GM19397 (cell line): ENCODE data around the gene DENND2A.
"Not testable (repeated sequence)": the region's sequence is repeated elsewhere in the genome, so short reads cannot be mapped to it uniquely, and the experiment has no call there.

Experiments
- ATAC-seq: cut with Tn5 transposase; IDR thresholded peaks from one replicate; pipeline ENCODE4 v1.9.1; 2021; ENCODE audit warnings: mild to moderate bottlenecking, moderate library complexity; ENCODE audit not compliant: unreplicated experiment

DENND2A gene

DNA sequence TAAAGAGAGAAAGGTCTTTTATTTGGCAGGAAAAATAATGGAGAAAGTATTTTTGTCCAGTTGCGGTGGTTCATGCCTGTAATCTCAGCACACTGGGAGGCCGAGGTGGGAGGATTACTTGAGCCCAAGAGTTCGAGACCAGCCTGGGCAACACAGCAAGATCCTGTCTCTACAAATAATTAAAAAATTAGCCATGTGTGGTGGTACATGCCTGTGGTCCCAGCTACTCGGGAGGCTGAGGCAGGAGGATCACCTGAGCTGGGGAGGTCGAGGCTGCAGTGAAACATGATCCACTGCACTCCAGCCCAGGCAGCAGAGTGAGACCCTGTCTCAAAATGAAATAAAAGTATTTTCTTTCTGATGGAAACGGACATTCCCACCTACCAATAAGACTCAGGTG is 83.5 kb downstream of the DENND2A start:
- no peak for ATAC-seq

DNA sequence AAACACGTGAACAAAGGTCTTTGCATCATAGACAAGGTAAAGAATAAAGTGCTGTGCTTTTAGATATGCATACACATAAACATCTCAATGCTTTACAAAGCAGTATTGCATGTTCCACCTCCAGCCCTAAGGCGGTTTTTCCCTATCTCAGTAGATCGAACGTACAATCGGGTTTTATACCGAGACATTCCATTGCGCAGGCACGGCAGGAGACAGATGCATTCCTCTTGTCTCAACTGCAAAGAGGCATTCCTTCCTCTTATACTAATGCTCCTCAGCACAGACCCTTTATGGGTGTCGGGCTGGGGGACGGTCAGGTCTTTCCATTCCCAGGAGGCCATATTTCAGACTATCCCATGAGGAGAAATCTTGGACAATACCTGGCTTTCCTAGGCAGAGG is 87.4 kb downstream of the DENND2A start:
- ATAC-seq: not testable (repeated sequence)

DNA sequence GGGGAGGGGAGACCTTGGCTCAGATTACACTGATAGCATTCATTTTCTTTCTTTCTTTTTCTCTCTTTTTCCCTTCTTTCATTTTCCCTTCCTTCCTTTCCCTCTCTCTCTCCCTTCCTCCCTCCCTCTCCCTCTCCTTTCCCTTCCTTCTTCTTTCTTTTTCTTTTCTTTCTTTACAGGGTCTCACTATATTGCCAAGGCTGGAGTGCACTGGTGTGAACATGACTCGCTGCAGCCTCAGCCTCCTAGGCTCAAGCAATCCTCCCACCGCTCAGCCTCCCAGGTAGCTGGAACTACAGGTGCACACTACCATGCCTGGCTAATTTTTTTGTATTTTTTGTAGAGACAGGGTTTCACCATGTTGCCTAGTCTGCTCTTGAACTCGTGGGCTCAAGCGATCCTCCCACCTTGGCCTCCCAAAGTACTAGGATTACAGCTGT is 88.4 kb downstream of the DENND2A start:
- no peak for ATAC-seq

DNA sequence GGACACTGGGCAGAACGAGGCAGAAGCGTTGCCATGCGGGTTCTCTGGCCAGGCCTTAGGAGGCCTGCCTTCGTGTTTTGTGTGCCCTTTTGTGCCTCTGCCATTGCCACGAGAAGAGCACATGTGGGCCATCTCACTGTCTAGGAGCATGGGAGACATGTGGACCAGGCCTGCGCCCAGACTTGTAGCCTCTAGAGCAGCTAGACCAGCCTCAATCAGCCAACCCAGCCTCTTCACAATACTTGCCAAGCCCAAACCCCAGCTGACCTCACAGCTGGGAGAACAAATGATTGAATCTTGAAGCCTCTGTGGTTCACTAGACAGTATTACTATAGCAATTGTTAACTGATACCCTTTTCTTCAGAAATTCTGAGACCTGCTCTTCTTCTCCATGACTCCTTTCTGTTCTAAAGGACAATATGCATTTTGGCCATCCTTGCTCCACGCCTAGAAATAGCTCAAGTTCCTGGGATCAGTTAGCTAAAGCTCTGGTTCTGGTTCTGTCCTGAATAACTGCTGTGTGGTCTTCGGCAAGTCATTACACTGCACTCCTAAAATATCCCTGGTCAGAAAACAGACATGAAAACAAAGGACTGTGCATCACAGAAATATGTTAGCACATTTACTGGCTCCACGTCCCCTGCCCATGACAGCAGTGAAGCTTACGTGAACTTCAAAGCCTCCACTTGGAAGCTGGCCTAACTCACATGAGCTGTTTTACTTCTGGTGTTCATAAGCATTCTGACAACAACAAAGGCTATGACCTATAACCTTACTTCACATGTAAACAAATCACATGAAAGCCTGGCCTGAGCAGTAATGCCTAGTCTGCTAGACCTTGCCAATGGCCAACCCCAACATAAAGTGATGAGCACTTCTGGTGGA is 89.0 kb downstream of the DENND2A start:
- no peak for ATAC-seq

DNA sequence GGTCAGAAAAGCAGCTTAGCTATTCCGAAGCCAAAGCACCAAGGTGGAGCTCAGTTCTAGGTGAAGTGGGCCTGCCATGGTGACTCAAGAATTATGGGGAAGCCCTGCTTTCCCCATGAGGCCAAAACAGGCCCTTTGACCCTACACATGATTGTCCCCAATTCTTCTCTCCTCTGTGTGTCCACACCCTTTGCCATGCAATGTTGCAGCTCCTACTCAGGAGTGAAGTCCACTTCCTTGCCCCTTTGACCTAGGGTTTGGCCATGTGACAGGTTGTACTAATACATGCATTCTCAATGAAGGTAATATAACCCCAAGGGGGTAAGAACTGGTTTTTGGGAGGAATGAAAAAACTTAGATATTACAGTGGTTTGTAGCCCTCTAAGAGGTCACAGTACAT is 93.7 kb downstream of the DENND2A start:
- ATAC-seq: no peak

DNA sequence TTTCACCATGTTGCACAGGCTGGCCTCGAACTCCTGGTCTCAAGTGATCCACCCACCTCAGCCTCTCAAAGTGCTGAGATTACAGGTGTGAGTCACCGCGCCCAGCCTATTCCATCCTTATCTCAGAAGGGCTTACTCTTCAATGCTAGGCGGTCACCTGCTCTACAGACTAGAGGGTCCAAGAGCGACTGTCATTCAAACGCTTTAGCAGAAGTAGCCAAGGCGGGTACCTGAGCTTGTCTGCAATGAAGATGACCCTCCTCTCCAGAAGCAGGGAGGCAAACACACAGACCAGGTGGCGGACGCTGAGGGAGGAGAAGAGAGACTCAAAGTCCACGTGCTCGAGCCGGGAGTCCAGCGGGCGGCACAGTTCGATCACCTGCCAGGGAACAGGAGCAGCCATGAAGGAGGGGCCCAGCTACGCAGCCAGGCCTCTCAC is 96.2 kb downstream of the DENND2A start:
- ATAC-seq: no peak

DNA sequence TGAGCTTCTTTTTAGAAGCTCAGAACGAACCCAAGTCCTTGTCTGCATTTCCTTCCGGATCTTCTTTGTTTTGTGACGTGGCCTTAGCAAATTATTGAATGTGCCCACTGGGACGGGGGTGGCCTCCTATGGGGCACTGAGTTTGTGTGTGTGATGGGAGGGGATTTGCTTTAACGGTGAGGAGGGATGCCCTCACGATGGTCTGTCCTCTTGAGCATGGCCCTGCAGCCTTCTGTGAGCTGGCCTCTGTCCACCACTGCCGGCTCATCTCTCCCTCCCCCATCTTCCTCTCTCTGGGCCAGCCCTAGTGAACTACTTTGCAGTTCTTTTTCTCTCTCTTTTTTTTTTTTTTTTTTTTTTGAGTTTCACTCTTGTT is 98.4 kb downstream of the DENND2A start:
- no peak for ATAC-seq

DNA sequence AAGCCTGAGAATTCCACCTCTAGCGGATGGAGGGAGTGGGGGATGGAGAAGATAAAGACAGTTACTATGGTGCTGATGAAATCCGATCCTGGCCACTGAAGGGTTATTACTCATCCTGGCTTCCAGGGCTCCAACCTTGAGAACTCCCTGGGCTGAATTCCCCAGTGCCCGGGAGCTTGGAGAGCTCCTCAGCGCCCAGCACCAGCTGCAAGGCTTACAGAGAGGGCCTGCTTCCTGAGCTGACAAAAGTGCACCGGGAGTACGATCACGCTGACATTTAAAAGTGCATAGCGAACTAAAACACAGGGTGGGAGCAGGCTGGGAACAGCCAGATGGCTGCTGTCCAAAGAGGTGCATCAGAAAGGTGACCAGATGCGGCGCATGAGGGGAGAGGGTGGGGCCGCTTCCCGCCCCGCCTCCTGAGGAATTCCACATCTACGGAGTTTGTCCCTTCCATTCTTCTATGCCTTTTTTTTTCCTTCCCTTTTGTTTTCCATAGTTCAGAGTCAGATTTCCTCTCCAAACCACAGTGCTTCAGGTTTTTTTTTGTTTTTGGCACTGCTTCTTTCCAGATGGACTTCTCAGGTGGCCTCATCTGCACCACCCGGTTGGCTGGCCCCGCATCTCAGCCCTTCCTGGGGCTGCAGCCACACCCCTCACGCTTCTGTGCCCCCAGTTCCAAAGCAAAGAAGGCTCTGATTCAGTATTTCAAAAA is 98.9 kb downstream of the DENND2A start:
- no peak for ATAC-seq

DNA sequence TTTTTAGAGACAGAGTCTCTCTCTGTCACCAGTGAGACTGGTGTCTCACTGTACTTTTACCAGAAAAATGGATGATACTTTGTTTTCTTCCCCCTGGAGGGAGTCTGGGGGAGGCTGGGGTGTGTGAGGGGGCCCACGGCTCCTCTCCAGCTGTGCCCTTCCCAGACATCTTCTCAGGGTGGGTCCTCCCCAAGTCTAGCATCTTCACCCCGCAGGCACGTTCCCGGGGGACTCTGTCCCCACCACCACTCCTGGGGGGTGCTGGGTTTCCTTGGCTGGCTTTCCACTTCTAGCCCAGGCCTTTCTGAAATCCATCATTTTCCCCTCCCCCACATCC is 99.5 kb downstream of the DENND2A start:
- no peak for ATAC-seq

DNA sequence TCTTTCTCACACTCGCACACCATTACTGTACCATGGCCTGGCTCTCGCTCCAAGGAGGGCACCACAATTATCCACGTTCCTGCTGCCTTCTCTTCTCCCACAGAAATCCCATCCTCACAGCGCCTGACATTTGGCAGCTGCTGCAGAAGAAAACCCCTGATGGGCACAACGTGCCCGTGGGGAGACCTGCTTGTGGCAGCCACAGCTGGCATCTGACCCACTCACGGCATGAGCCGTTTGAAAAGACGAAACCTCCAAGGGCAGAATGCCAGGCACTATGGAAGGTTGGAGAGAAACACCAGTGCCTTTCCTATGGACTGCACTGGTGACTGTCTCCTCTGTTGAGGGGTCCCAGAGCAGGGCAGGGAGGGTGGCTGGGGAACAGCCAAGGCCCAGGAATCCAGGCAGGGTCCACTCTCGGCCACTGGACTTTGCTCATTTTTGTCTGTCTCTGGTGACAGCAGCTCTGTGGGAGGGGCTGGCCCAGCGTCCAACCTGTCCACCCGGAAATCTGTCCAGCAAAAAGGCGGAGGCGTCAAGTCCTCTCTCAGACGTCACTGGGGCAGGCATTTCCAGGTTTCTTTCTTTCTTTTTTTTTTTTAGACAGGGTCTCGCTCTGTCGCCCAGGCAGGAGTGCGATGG is 100.4 kb downstream of the DENND2A start:
- ATAC-seq: no peak

DNA sequence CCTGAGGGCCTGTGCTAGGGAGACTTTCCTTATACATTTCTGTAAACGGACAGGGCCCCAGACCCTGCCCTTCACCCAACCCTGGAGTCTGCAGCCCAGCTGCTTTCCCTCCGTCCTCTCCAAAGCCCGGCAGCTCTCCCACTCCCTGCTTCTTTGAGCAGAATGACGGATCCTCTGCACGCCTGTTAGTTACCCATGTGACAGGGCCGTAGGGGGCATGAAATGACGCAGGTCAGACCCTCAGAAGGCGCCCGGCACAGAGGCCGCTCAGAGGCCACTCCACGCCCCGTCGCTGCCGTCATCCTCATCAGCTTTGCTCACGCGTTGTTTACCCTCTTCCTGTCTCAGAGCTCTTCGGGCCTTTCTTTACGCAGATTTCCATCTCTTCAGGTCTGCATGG is 101.2 kb downstream of the DENND2A start:
- no peak for ATAC-seq

DNA sequence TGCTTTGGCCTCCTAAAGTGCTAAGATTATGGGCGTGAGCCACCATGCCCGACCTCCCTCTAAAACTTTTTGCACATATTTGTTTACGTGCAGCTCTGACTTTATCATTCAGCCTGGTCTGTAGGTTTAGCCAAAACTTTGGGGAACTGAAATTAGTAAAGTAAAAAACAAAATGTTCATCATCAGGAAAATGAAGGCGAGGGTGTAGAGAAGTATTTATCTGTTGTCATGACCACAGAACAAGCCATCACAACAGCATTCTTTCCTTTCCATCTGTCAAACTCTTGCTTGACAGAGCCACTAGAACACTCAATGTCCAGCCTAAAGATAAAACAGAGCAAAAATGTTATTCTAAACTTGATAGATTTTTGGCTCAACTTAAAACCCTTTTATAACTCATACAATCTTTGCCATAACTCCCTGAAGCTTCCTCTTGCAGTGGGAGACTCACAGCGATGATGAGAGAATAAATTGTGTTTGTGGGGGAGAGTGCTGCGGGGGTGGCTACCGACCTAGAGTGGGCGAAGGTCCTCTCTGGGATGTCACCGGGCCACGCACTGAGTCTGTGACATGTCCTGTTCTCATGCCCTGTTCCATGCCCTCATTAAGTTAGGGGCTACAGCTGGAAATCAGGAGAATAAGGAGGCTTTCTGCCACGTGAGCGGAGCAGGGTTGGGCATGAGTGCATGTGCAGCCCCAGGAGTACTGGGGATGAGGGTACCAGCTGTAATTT is 102.7 kb downstream of the DENND2A start:
- no peak for ATAC-seq

DNA sequence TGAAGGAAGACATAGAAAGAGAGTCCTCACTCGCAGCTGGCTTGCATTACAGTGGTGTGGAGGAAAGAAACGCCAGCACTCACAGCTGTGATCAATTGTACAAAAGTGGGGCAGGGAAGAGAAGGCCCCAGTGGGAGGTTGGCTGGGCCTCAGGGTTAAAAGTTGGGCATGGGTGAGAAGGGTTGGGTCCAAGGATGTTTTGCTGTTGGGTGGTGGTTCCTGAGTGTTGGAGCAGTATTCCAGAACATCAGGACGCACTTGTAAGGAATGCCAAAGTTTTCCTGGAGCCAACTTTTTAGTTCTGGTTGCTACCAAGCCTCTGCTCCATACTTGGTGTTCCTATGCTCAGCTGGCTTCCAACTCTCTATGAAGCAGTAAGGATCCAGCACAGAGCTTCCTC is 105.9 kb downstream of the DENND2A start:
- ATAC-seq: no peak

DNA sequence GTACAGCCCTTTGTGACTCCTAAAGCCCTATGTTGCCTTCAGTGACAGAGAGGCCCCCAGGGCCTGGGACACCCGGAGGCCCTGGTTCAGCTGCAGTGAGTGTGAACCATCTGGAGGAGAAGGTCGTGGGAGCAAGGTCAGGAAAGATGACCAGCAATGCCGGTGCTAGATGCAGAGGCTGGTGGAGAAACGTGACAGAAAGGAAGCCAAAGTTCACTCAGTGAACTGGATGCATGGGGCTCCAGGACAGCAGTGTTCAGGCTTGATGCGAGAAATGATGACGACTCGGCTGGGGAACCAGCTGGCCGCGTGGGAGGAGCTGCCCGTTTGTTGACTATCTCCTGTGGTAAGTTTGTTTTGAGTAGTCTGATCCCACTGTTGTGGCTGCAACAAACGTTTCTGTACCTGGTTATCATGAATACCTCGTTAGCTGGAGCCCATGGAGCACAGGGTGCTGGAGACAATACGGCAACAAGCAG is 107.2 kb downstream of the DENND2A start:
- no peak for ATAC-seq

DNA sequence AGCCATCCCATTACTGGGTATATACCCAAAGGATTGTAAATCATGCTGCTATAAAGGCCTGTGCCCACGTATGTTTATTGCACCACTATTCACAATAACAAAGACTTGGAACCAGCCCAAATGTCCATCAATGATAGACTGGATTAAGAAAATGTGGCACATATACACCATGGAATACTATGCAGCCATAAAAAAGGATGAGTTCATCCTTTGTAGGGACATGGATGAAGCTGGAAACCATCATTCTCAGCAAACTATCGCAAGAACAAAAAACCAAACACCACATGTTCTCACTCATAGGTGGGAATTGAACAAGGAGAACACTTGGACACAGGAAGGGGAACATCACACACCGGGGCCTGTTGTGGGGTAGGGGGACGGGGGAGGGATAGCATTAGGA is 111.2 kb downstream of the DENND2A start:
- ATAC-seq: not testable (repeated sequence)

DNA sequence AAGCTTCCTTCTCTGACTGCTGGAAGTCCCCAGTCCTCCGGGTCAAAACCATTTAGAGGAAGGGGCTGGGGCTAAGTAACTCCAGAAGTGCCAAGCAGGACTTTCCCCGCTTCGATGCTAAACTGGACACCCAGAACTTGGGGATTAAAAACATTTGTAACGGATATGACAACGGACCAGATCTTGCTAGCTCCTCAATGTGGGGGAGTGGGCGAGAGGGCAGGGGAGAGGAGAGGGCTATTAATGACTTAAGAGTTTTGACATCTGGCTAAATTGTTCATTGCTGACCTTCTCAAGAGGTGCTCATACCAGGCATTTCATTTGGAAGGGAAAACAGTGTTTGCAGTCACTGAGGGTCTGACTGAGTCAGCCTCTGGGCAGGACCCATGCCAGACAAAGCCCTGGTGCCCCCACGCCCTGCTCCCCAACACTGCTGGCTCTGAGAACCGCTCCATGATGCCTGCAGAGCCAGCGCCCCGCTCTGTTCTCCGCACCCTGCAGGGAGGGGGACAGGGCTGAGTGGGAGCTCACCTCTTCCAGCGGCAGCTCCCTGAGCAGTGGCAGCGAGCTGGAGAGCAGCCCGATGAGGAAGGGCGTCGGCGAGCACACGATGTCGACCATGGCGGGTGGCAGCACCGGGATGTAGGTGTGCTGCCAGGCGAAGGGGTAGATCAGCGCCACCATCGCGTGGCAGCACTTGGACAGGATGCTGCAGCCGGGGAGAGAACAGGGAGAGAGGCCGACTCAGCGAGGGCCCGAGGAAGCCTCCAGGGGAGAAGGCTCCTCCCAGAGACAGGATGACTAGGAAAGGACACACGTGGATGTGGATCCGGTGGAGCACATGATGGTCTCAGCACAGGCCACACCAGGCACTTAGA is 113.6 kb downstream of the DENND2A start:
- no peak for ATAC-seq

DNA sequence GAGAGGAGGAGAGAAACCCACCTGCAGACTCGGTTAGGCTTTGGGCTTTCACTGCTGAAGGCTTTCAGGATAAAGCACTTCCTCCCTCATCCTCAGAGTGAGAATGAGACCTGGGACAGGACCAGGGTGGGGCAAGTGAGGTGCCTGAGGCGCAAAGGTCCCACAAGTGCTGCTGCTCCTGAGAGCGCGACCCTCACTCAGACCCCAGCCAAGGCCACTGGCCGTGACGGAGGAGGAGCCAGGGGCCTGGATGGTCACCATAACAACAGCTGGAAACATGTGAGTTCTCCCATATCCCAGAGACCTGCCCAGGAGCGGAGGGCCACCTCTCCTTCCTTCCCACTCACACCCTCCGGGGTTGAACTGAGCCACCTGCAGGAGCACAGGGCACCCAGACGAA is 114.4 kb downstream of the DENND2A start:
- no peak for ATAC-seq

DNA sequence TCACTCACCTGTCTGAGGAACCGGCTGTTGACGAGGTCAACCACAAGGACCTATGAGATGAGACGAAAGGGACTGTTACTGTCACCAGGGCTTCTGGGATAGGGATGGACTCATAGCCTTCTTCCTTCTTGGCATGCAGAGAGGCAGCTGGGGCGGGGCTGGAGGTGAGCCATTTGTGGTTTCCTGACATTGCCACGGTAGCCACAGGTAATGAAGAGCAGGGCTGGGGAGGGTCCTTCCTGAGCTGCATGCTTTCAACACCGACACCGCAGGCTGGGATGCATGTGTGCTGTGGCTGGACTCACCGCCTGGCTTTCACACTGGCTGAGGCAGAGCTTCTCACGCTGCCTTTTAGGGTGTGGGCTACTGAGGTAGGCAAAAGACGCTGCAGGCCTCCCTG is 114.9 kb downstream of the DENND2A start:
- ATAC-seq: no peak

DNA sequence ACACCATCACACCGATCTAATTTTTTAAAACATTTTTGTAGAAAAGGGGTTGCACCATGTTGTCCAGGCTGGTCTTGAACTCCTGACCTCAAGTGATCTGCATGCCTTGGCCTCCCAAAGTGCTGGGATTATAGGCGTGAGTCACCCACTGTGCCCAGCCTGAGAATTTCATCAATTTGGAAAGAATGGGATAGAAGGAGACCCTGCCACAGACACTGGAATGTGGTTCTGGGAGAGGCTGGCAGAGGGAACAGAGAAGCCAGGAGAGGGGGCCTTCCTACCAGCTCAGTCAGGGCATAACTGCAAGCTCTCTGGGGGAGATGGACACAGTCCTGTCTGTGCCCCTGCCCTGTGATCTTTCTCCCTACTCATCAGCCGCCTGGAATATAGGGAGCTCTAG is 119.2 kb downstream of the DENND2A start:
- no peak for ATAC-seq

DNA sequence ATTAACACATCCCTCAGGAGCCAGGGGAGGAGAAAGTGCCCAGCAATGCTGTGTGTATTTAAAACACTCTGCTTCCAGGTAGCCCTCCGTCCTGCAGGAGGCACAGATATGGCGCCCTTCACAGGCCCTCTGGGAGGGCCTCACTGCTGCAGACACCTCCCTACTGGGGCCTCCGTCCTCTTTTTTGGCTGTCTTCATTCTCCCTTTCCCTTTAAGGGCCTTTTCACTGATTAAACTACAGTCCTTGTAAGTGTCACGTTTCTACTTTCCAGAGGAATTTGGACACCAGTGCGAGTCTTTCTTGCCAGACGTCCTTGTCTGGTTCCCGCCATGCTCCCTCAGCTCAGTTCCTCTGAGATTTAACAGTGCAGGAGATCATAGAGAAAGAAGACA is 121.6 kb downstream of the DENND2A start:
- ATAC-seq: no peak
